ENCODE measurements around the gene GSTT4.
"Not testable (repeated sequence)": the region's sequence is repeated elsewhere in the genome, so short reads cannot be mapped to it uniquely, and the experiment has no call there.

DNA sequence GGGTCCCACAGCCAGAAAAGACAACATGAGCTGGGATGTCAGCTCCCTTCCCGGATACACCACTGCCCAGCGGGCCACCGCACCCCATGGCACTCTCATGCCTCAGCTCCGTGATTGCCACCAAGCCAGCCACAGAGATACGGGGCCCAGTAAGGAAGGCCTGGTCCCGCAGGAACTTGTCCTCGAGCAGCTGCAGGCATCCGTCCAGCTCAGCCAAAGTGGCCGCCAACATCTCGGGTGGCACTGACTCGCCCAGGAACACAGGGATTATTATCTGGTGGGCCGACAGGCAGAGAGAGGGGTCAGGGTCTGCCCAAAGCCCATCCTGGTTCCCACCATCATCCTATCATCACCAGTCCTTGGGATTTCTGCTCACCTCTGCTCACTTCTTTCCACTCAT, 27.9 kb downstream of the GSTT4 start:
- TF ChIP-seq POLR2A (IDR thresholded peaks at IDR 0.05), result not testable (repeated sequence)
- TF ChIP-seq, protein P1, sequence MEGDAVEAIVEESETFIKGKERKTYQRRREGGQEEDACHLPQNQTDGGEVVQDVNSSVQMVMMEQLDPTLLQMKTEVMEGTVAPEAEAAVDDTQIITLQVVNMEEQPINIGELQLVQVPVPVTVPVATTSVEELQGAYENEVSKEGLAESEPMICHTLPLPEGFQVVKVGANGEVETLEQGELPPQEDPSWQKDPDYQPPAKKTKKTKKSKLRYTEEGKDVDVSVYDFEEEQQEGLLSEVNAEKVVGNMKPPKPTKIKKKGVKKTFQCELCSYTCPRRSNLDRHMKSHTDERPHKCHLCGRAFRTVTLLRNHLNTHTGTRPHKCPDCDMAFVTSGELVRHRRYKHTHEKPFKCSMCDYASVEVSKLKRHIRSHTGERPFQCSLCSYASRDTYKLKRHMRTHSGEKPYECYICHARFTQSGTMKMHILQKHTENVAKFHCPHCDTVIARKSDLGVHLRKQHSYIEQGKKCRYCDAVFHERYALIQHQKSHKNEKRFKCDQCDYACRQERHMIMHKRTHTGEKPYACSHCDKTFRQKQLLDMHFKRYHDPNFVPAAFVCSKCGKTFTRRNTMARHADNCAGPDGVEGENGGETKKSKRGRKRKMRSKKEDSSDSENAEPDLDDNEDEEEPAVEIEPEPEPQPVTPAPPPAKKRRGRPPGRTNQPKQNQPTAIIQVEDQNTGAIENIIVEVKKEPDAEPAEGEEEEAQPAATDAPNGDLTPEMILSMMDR (IDR thresholded peaks at IDR 0.05), result not testable (repeated sequence)
